Endometrium (tissue), 2 donors: ENCODE measurements around the gene SPDYE6.
"Not testable (repeated sequence)": the region's sequence is repeated elsewhere in the genome, so short reads cannot be mapped to it uniquely, and the experiment has no call there.

ENCODE experiments used
- FAIRE-seq: peaks from 2 replicates; lab custom pipeline; 2012; peaks lifted over from hg19 to GRCh38; lab: Jason Lieb, UNC
- donor health status: control.
- donor health status: control.

Gene SPDYE6

GRCh38 chr7:102363549-102364393 is 7.5 kb upstream of the SPDYE6 start:
- FAIRE-seq = not testable (repeated sequence)

- not testable (repeated sequence) for FAIRE-seq
Observed at GRCh38 chr7:102346983-102347382, 9.3 kb downstream of the SPDYE6 start.

GRCh38 chr7:102340599-102341368 is 15.5 kb downstream of the SPDYE6 start:
- not testable (repeated sequence) for FAIRE-seq

GRCh38 chr7:102337420-102337819 is 18.8 kb downstream of the SPDYE6 start:
- FAIRE-seq = not testable (repeated sequence)

GRCh38 chr7:102337002-102337401 is 19.2 kb downstream of the SPDYE6 start:
- FAIRE-seq = not testable (repeated sequence)

GRCh38 chr7:102335574-102335973 is 20.7 kb downstream of the SPDYE6 start:
- not testable (repeated sequence) for FAIRE-seq

- FAIRE-seq = not testable (repeated sequence)
Observed at GRCh38 chr7:102330666-102331460, 25.4 kb downstream of the SPDYE6 start.

- FAIRE-seq = not testable (repeated sequence)
Observed at GRCh38 chr7:102329366-102329765, 26.9 kb downstream of the SPDYE6 start.

GRCh38 chr7:102328863-102329262 is 27.4 kb downstream of the SPDYE6 start:
- not testable (repeated sequence) for FAIRE-seq

- FAIRE-seq = not testable (repeated sequence)
Observed at GRCh38 chr7:102327183-102327582, 29.1 kb downstream of the SPDYE6 start.

GRCh38 chr7:102326157-102326889 is 29.9 kb downstream of the SPDYE6 start:
- FAIRE-seq = no peak

- not testable (repeated sequence) for FAIRE-seq
Observed at GRCh38 chr7:102325106-102325505, 31.1 kb downstream of the SPDYE6 start.

- no peak for FAIRE-seq
Observed at GRCh38 chr7:102323914-102324195, 32.4 kb downstream of the SPDYE6 start.

- no peak for FAIRE-seq
Observed at GRCh38 chr7:102322202-102322715, 34.0 kb downstream of the SPDYE6 start.

- FAIRE-seq = no peak
Observed at GRCh38 chr7:102321351-102322201, 34.7 kb downstream of the SPDYE6 start.

- FAIRE-seq = no peak
Observed at GRCh38 chr7:102320601-102321350, 35.5 kb downstream of the SPDYE6 start.

- FAIRE-seq = no peak
Observed at GRCh38 chr7:102320181-102320580, 36.1 kb downstream of the SPDYE6 start.

GRCh38 chr7:102319671-102320070 is 36.6 kb downstream of the SPDYE6 start:
- FAIRE-seq = no peak

GRCh38 chr7:102318482-102318971 is 37.7 kb downstream of the SPDYE6 start:
- FAIRE-seq = no peak
